Activated CD8-positive, alpha-beta memory T cell treated with anti-CD3 and anti-CD28 coated beads for 36 hours (primary cell): Measurements from ENCODE around the gene IL22. TPM values are rescaled to one million over a fixed set of nuclear protein-coding genes. Genes with fewer than 3 reads are reported as not detected.

Experiments
- CTCF ChIA-PET: fragments of 350-600 bp; sonication (Branson Sonifier 250); formaldehyde crosslinking; loops from one replicate; lab custom pipeline; 2021; ENCODE audit warnings: antibody characterized with exemption; lab: Charles Lee
- POLR2A ChIA-PET: fragments of 350-600 bp; sonication (Branson Sonifier 250); formaldehyde crosslinking; loops from one replicate; lab custom pipeline; 2021; ENCODE audit warnings: antibody characterized with exemption; lab: Charles Lee
- total RNA-seq, 2 experiments: library from RNA; stranded (reverse); gene quantifications; one replicate each; pipeline ENCODE4 v1.2.3, GENCODE V29; 2021

Gene IL22
- total RNA-seq, 2 experiments from 2014 or later: 1.3 to 1.4 TPM

GRCh38 chr12:68206446-68206845, 47.0 kb downstream of the IL22 start:
- CTCF ChIA-PET: no interaction called here
- POLR2A ChIA-PET: no interaction called here

DNA sequence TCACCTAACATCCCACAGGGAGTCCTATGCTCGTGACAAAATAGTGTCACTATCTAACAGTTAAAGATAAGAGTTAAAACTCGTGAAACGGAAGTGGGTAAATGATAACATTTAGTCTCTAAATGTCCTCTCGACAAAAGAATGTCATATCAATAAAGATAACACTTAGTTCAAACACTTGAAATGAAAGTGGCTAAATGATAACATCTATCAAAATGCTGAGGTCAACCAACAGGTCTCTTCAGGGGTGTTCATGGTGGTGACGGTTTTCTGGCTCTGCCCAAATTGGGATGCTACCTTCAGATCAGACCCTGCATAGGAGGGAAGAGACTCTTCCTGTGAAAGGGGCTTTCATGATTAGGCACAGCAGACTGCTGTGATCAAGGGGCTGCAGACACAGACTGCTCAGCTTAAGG, 49.9 kb downstream of the IL22 start:
- POLR2A ChIA-PET: no interaction called here
- CTCF ChIA-PET: no interaction called here

GRCh38 chr12:68200854-68201253, 52.5 kb downstream of the IL22 start:
- CTCF ChIA-PET: interaction anchor here (1.5 kb wide), 1 partner anchor 40 kb away, joined by 3 read pairs; no protein-coding TSS in a partner anchor
- POLR2A ChIA-PET: no interaction called here

DNA sequence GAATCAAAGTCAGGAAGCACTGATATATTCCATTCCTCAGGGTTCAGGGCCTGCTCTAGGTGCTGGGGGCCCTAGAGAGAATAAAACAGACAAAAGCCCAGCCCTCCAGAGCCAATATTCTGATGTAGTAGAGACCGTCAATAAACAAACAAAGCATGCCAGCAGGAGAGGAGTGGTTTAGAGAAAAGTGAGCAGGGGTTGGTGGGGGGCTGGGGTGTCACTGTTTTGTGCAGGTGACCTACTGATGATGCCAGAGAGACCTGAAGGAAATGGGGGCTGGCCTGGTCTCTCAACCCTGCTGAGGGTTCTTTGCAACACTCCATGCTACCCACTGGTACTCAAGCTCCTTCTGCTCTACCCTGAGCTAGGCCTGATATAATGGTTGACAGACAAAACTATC, 54.3 kb downstream of the IL22 start:
- POLR2A ChIA-PET: interaction anchor here (1.0 kb wide), 1 partner anchor 45 kb away, joined by 3 read pairs; no protein-coding TSS in a partner anchor
- CTCF ChIA-PET: interaction anchor here (1.5 kb wide), 1 partner anchor 23 kb away, joined by 3 read pairs; no protein-coding TSS in a partner anchor

DNA sequence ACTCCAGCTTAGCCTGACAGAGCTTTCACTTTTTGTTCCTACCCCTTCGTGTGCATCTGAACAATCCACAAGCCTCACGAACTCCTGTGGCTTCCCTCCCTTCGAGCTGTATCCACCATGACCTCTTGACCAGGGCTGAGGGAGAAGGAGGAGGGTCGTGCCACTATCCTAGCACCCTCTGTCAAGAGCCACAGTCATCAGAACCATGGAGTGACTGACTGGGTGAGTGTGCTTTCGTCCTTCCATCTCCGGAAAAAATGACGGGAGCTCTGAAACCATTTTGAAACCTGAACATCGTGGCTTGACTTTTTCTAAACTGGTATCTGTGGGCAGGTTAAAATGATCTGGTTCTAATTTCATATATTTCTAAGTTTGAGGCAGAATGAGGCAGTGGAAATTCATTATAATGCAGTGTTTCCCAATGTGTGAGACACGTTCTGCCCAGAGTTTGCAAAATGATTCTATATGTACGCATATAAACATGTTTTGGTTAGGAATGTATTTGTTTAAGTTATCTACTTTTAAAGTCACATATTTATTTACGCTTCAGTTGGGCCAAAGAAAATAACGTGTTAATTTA, 54.8 kb downstream of the IL22 start:
- POLR2A ChIA-PET: interaction anchor here (1.0 to 1.6 kb wide), 2 partner anchors 42 to 45 kb away, joined by 3 to 4 read pairs; no protein-coding TSS in a partner anchor
- CTCF ChIA-PET: interaction anchor here (1.0 to 1.5 kb wide), 2 partner anchors 17 to 24 kb away, joined by 3 to 4 read pairs; no protein-coding TSS in a partner anchor

Other genes starting within 250 kb of the IL22 start
- gene IFNG, start 93.9 kb downstream of the IL22 start, total RNA-seq: 100 to 1,000 TPM; 499 to 502 TPM
- gene IL26, start 27.8 kb downstream of the IL22 start, total RNA-seq: 1 to 10 TPM in 1 of 2 experiments, under 1 TPM in 1; 0.50 to 1.2 TPM
- 10 to 100 TPM; 21.2 to 22.3 TPM for gene MDM1, start 78.8 kb upstream of the IL22 start, total RNA-seq